ENCODE results near the gene DLG2. TPM values are rescaled to one million over a fixed set of nuclear protein-coding genes. Genes with fewer than 3 reads are reported as not detected.
A peak's percentile ranks its signal among the peaks of the same experiment; 100 is the strongest.

DLG2 gene
- total RNA-seq, 1 experiment from 2014 or later, result 17.5 TPM

- no peak overlapping the region for H3K27ac Mint-ChIP-seq
- H3K36me3 Mint-ChIP-seq, result no peaks in the 10 kb centered on the region
- DNase-seq (ENCODE audit: low spot score) (no peak), ATAC-seq (peak; percentile 35; the same call in 1 of the 2 replicates)
- no peaks in the 10 kb centered on the region for H3K9me3 Mint-ChIP-seq
- H3K4me3 Mint-ChIP-seq, result no peak overlapping the region
- H3K27me3 Mint-ChIP-seq (ENCODE audit: low read depth), result no peaks in the 10 kb centered on the region
- peaks cover 16% of the 10 kb centered on the region for H3K4me1 Mint-ChIP-seq
- CTCF ChIA-PET, result interaction anchor here (0.6 kb wide), 1 partner anchor 861 kb away, joined by 4 read pairs; no protein-coding TSS in a partner anchor
- POLR2A ChIA-PET, result no interaction called here
- no peak for TF ChIP-seq GTF2I (CRISPR knock-in tag; conservative IDR thresholded peaks at IDR 0.05)
- TF ChIP-seq NFE2L1 (CRISPR knock-in tag; IDR thresholded peaks at IDR 0.05), result no peak
- no peak for TF ChIP-seq RORB (CRISPR knock-in tag; IDR thresholded peaks at IDR 0.05)
- TF ChIP-seq MAX (CRISPR knock-in tag; IDR thresholded peaks at IDR 0.05), result no peak
- TF ChIP-seq KAT7 (CRISPR knock-in tag; IDR thresholded peaks at IDR 0.05; ENCODE audit: borderline replicate concordance), result no peak
- no peak for TF ChIP-seq SP1 (CRISPR knock-in tag; conservative IDR thresholded peaks at IDR 0.05)
- no peak for TF ChIP-seq ZNF425 (CRISPR knock-in tag; conservative IDR thresholded peaks at IDR 0.05)
Measured at GRCh38 chr11:85133636-85134035, 493.5 kb downstream of the DLG2 start.

GRCh38 chr11:85132851-85133585, 494.1 kb downstream of the DLG2 start:
- H3K36me3 Mint-ChIP-seq, result no peaks in the 10 kb centered on the region
- DNase-seq (ENCODE audit: low spot score) (peak; percentile 23), ATAC-seq (peak; percentile 82)
- H3K27me3 Mint-ChIP-seq (ENCODE audit: low read depth), result no peaks in the 10 kb centered on the region
- H3K4me1 Mint-ChIP-seq, result peaks cover 16% of the 10 kb centered on the region
- TF ChIP-seq SOX15 (CRISPR knock-in tag; IDR thresholded peaks at IDR 0.05), result no peak
- no peak for TF ChIP-seq FOXJ3 (CRISPR knock-in tag; IDR thresholded peaks at IDR 0.05; ENCODE audit: borderline replicate concordance)
- TF ChIP-seq CDX4 (CRISPR knock-in tag; IDR thresholded peaks at IDR 0.05; ENCODE audit: borderline replicate concordance), result no peak
- TF ChIP-seq PRRX2 (CRISPR knock-in tag; IDR thresholded peaks at IDR 0.05), result no peak
- no peak for TF ChIP-seq CREM (CRISPR knock-in tag; IDR thresholded peaks at IDR 0.05)
- no peak for TF ChIP-seq ZNF425 (CRISPR knock-in tag; conservative IDR thresholded peaks at IDR 0.05)
- TF ChIP-seq FOXK1 (CRISPR knock-in tag; IDR thresholded peaks at IDR 0.05), result no peak
- TF ChIP-seq ZNF671 (CRISPR knock-in tag; IDR thresholded peaks at IDR 0.05), result no peak
- TF ChIP-seq SMAD3 (CRISPR knock-in tag; IDR thresholded peaks at IDR 0.05; ENCODE audit: borderline replicate concordance), result no peak
- no peak for TF ChIP-seq ZNF138 (CRISPR knock-in tag; conservative IDR thresholded peaks at IDR 0.05)
- no peaks in the 10 kb centered on the region for H3K9me3 Mint-ChIP-seq
- ChIA-PET CTCF (interaction anchor here (0.6 kb wide), 1 partner anchor 860 kb away, joined by 4 read pairs; no protein-coding TSS in a partner anchor), POLR2A (no interaction called here)
- no peak overlapping the region for H3K4me3 Mint-ChIP-seq
- peak overlapping the region; percentile 57; the same call in 1 of the 2 replicates for H3K27ac Mint-ChIP-seq

- no peak for ATAC-seq
- H3K9me3 Mint-ChIP-seq, result no peaks in the 10 kb centered on the region
- no peak for DNase-seq (ENCODE audit: low spot score)
- ChIA-PET POLR2A (no interaction called here), CTCF (interaction anchor here (0.7 kb wide), 1 partner anchor 168 kb away, joined by 6 read pairs; no protein-coding TSS in a partner anchor)
- no peak overlapping the region for H3K4me3 Mint-ChIP-seq
- H3K4me1 Mint-ChIP-seq, result peaks cover 4% of the 10 kb centered on the region
- H3K27ac Mint-ChIP-seq, result no peak overlapping the region
- no peaks in the 10 kb centered on the region for H3K27me3 Mint-ChIP-seq (ENCODE audit: low read depth)
- no peaks in the 10 kb centered on the region for H3K36me3 Mint-ChIP-seq
- TF ChIP-seq STAT6 (CRISPR knock-in tag; conservative IDR thresholded peaks at IDR 0.05; ENCODE audit: low read depth) (no peak), ZNF138 (CRISPR knock-in tag; conservative IDR thresholded peaks at IDR 0.05) (no peak), ELF4 (CRISPR knock-in tag; IDR thresholded peaks at IDR 0.05; ENCODE audit: low read depth) (no peak), KAT7 (CRISPR knock-in tag; IDR thresholded peaks at IDR 0.05; ENCODE audit: borderline replicate concordance) (no peak), ZBTB43 (CRISPR knock-in tag; IDR thresholded peaks at IDR 0.05) (no peak), SOX15 (CRISPR knock-in tag; IDR thresholded peaks at IDR 0.05) (no peak), ATF6 (CRISPR knock-in tag; IDR thresholded peaks at IDR 0.05) (no peak)
Measured at GRCh38 chr11:85127349-85127748, 499.8 kb downstream of the DLG2 start.

Measured in WTC11 (cell line).